PC-3 (cell line): Measurements from ENCODE around the gene ACP3. TPM values are rescaled to one million over a fixed set of nuclear protein-coding genes. Genes with fewer than 3 reads are reported as not detected.

ENCODE experiments used
- ATAC-seq: fragments of 200-7000 bp; cut with Tn5 transposase; 2 replicates; pipeline ENCODE4 v1.9.1; 2020; ENCODE audit warnings: mild to moderate bottlenecking, moderate library complexity
- BruUV-seq: library from RNA; stranded (reverse); fragments of 400-500 nt; replicated peaks from 2 replicates; lab custom pipeline; 2021; lab: Mats Ljungman, UMichigan
- CTCF ChIA-PET: fragments of 300-600 bp; sonication (Branson Sonifier 250); formaldehyde crosslinking; loops from one replicate; lab custom pipeline; 2022; ENCODE audit warnings: antibody characterized with exemption; lab: Charles Lee
- POLR2A ChIA-PET: fragments of 300-600 bp; sonication (Branson Sonifier 250); formaldehyde crosslinking; loops from one replicate; lab custom pipeline; 2022; ENCODE audit warnings: antibody characterized with exemption; ENCODE audit not compliant: unreplicated experiment; lab: Charles Lee
- DNase-seq: peaks from one replicate; pipeline ENCODE4 v3.0.0-alpha.2; 2015
- H2AFZ ChIP-seq: fragments of 300-600 bp; sonication (generic); 2 replicates; pipeline ENCODE4 v1.6.0; 2016; ENCODE audit warnings: antibody characterized with exemption, low read length
- H3F3A ChIP-seq: fragments of 300-600 bp; sonication (generic); one replicate; pipeline ENCODE4 v1.6.0; 2017; ENCODE audit warnings: antibody characterized with exemption, low read length, control low read depth, mild to moderate bottlenecking; ENCODE audit not compliant: unreplicated experiment
- H3K27ac ChIP-seq: fragments of 300-600 bp; sonication (generic); 2 replicates; pipeline ENCODE4 v1.5.1; 2016; ENCODE audit warnings: mild to moderate bottlenecking, low read length
- H3K27me3 ChIP-seq: fragments of 300-600 bp; sonication (generic); 2 replicates; pipeline ENCODE4 v1.6.1; 2016; ENCODE audit warnings: low read length, mixed read lengths
- H3K36me3 ChIP-seq: fragments of 300-600 bp; sonication (generic); 2 replicates; pipeline ENCODE4 v1.6.1; 2016; ENCODE audit warnings: low read depth, mixed run types, low read length, mixed read lengths
- H3K4me1 ChIP-seq: fragments of 300-600 bp; sonication (generic); 2 replicates; pipeline ENCODE4 v1.5.1; 2016; ENCODE audit warnings: low read length; ENCODE audit not compliant: insufficient read depth
- H3K4me2 ChIP-seq: fragments of 300-600 bp; sonication (generic); 2 replicates; pipeline ENCODE4 v1.6.0; 2016; ENCODE audit warnings: low read length
- H3K4me3 ChIP-seq: fragments of 300-600 bp; sonication (generic); 2 replicates; pipeline ENCODE4 v1.5.1; 2016; ENCODE audit warnings: mild to moderate bottlenecking, low read length, mixed read lengths
- H3K79me2 ChIP-seq: fragments of 300-600 bp; sonication (generic); 2 replicates; pipeline ENCODE4 v1.6.1; 2017; ENCODE audit warnings: low read length, mixed read lengths
- H3K9ac ChIP-seq: fragments of 300-600 bp; sonication (generic); 2 replicates; pipeline ENCODE4 v1.6.0; 2016; ENCODE audit warnings: mild to moderate bottlenecking, low read length
- H3K9me2 ChIP-seq: fragments of 300-600 bp; sonication (generic); replicated peaks from 2 replicates; pipeline ENCODE4 v1.6.1; 2016; ENCODE audit warnings: mixed run types, low read length, mixed read lengths
- H3K9me3 ChIP-seq: fragments of 300-600 bp; sonication (generic); 2 replicates; pipeline ENCODE4 v1.6.1; 2016; ENCODE audit warnings: low read length, mixed read lengths
- H4K20me1 ChIP-seq: fragments of 300-600 bp; sonication (generic); 2 replicates; pipeline ENCODE4 v1.6.1; 2016; ENCODE audit warnings: low read length, mixed read lengths
- EZH2 ChIP-seq: fragments of 300-600 bp; sonication (generic); IDR thresholded peaks from one replicate; pipeline ENCODE4 v1.6.1; 2017; ENCODE audit warnings: antibody characterized with exemption, mild to moderate bottlenecking, low read length; ENCODE audit not compliant: unreplicated experiment
- EZH2phosphoT487 ChIP-seq: fragments of 300-600 bp; sonication (generic); IDR thresholded peaks from 2 replicates; pipeline ENCODE4 v1.6.1; 2018; ENCODE audit warnings: mild to moderate bottlenecking, antibody characterized with exemption, low read length, borderline replicate concordance
- intact Hi-C: fragments of 100-400 bp; cut with micrococcal nuclease; formaldehyde crosslinking; loops from 2 replicates; pipeline ENCODE4 v1.9.0; 2023
- total RNA-seq: library from RNA; depleted of rRNA; stranded (reverse); fragments of >200 nt; gene quantifications from 2 replicates; pipeline ENCODE4 v1.2.3, GENCODE V29; 2014
- TF ChIP-seq, protein P1 (sequence below): fragments of 300-600 bp; sonication (generic); conservative IDR thresholded peaks from 2 replicates; pipeline ENCODE4 v1.5.1; 2017; ENCODE audit warnings: antibody characterized with exemption, low read depth, mild to moderate bottlenecking, low read length

Gene ACP3
- total RNA-seq, 1 experiment from 2014 or later, result 0.15 TPM

GRCh38 chr3:132344666-132345280 lies 27.6 kb downstream of the ACP3 start:
- Histone ChIP-seq H3K9me2 (no peaks in the 10 kb centered on the region), H3K4me2 (peak overlapping the region; percentile 40), H3K4me3 (no peak overlapping the region), H3F3A (peaks cover 5% of the 10 kb centered on the region), H3K9me3 (no peaks in the 10 kb centered on the region), H3K79me2 (no peaks in the 10 kb centered on the region), H3K36me3 (no peaks in the 10 kb centered on the region), H3K27ac (peak overlapping the region; percentile 68), H3K27me3 (no peaks in the 10 kb centered on the region), H3K4me1 (peaks cover 37% of the 10 kb centered on the region), H4K20me1 (no peaks in the 10 kb centered on the region), H2AFZ (no peak overlapping the region), H3K9ac (no peak overlapping the region)
- ATAC-seq, result peak; percentile 35
- no peak for TF ChIP-seq EZH2
- no peak for TF ChIP-seq EZH2phosphoT487
- TF ChIP-seq, protein P1, sequence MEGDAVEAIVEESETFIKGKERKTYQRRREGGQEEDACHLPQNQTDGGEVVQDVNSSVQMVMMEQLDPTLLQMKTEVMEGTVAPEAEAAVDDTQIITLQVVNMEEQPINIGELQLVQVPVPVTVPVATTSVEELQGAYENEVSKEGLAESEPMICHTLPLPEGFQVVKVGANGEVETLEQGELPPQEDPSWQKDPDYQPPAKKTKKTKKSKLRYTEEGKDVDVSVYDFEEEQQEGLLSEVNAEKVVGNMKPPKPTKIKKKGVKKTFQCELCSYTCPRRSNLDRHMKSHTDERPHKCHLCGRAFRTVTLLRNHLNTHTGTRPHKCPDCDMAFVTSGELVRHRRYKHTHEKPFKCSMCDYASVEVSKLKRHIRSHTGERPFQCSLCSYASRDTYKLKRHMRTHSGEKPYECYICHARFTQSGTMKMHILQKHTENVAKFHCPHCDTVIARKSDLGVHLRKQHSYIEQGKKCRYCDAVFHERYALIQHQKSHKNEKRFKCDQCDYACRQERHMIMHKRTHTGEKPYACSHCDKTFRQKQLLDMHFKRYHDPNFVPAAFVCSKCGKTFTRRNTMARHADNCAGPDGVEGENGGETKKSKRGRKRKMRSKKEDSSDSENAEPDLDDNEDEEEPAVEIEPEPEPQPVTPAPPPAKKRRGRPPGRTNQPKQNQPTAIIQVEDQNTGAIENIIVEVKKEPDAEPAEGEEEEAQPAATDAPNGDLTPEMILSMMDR, result no peak
- CTCF ChIA-PET, result interaction anchor here (1.0 kb wide), 1 partner anchor 28 kb away, joined by 3 read pairs; the partner anchor contains the start of gene ACP3
- intact Hi-C loops, result loop anchor here (10.0 kb wide), 1 partner anchor 190 kb away; no protein-coding TSS in a partner anchor
- POLR2A ChIA-PET, result no interaction called here
- no TSS peak for BruUV-seq
- peak; percentile 77 for DNase-seq

GRCh38 chr3:132346841-132347736 lies 29.9 kb downstream of the ACP3 start:
- Histone ChIP-seq H3K9me3 (no peaks in the 10 kb centered on the region), H3K79me2 (no peaks in the 10 kb centered on the region), H3K9me2 (no peaks in the 10 kb centered on the region), H3K36me3 (no peaks in the 10 kb centered on the region), H3K4me2 (0 out of 2 replicates have a peak overlapping the region, but pooled peaks have one; percentile 11), H3K4me3 (no peak overlapping the region), H3K27me3 (no peaks in the 10 kb centered on the region), H4K20me1 (no peaks in the 10 kb centered on the region), H3K27ac (no peak overlapping the region), H3K9ac (no peak overlapping the region), H2AFZ (no peak overlapping the region), H3F3A (peaks cover 5% of the 10 kb centered on the region), H3K4me1 (peaks cover 37% of the 10 kb centered on the region)
- POLR2A ChIA-PET, result interaction anchor here (0.6 to 0.7 kb wide), 2 partner anchors 14 to 28 kb away, joined by 3 to 4 read pairs; no protein-coding TSS in a partner anchor
- ATAC-seq (peak; percentile 60), DNase-seq (peak; percentile 76)
- TF ChIP-seq EZH2, result no peak
- TF ChIP-seq EZH2phosphoT487, result no peak
- TF ChIP-seq, protein P1, result no peak
- no TSS peak for BruUV-seq
- CTCF ChIA-PET, result interaction anchor here (1.0 kb wide), 1 partner anchor 30 kb away, joined by 3 read pairs; the partner anchor contains the start of gene ACP3
- intact Hi-C loops, result loop anchor here (10.0 kb wide), 1 partner anchor 188 kb away; no protein-coding TSS in a partner anchor
